SU-DHL-6 (cell line): Measurements from ENCODE around the gene PHF23.

Experiments
- H2AFZ ChIP-seq: fragments of 200-600 bp; sonication (generic); 2 replicates; pipeline ENCODE4 v1.6.1; 2014; ENCODE audit warnings: low read depth, mild to moderate bottlenecking, moderate library complexity, mixed read lengths, antibody characterized with exemption, low read length; ENCODE audit not compliant: severe bottlenecking
- H3F3A ChIP-seq: fragments of 200-600 bp; shearing (Covaris generic); 2 replicates; pipeline ENCODE4 v1.6.0; 2016; ENCODE audit warnings: antibody characterized with exemption, mild to moderate bottlenecking; ENCODE audit not compliant: insufficient read depth
- H3K27ac ChIP-seq: fragments of 200-600 bp; sonication (generic); 2 replicates; pipeline ENCODE4 v1.5.1; 2016; ENCODE audit warnings: low read depth, mild to moderate bottlenecking, low read length, moderate library complexity, mixed read lengths
- H3K27me3 ChIP-seq: fragments of 200-600 bp; sonication (generic), shearing (Covaris generic); 2 replicates; pipeline ENCODE4 v1.6.0; 2014; ENCODE audit warnings: mild to moderate bottlenecking, low read length
- H3K36me3 ChIP-seq: fragments of 200-600 bp; sonication (generic); 2 replicates; pipeline ENCODE4 v1.6.1; 2014; ENCODE audit warnings: mild to moderate bottlenecking, low read length, mixed read lengths
- H3K4me2 ChIP-seq: fragments of 300-600, 200-600 bp; shearing (Covaris generic), sonication (generic); 2 replicates; pipeline ENCODE4 v1.6.0; 2014; ENCODE audit warnings: low read length, low read depth, mild to moderate bottlenecking; ENCODE audit not compliant: poor library complexity, severe bottlenecking
- H3K4me3 ChIP-seq: fragments of 200-600 bp; sonication (generic); 2 replicates; pipeline ENCODE4 v1.5.1; 2014; ENCODE audit warnings: antibody characterized with exemption, low read length, mild to moderate bottlenecking, mixed read lengths; ENCODE audit not compliant: insufficient read depth, poor library complexity, severe bottlenecking
- H3K79me2 ChIP-seq: fragments of 200-600 bp; sonication (generic); 2 replicates; pipeline ENCODE4 v1.6.1; 2014; ENCODE audit warnings: mild to moderate bottlenecking, low read length, moderate library complexity; ENCODE audit not compliant: insufficient read depth
- H3K9ac ChIP-seq: fragments of 200-600 bp; sonication (generic); 2 replicates; pipeline ENCODE4 v1.7.0; 2014; ENCODE audit warnings: mild to moderate bottlenecking, low read length
- H3K9me2 ChIP-seq: fragments of 200-600 bp; sonication (generic); replicated peaks from 2 replicates; pipeline ENCODE4 v1.6.1; 2014; ENCODE audit warnings: low read length; ENCODE audit not compliant: insufficient read depth
- H3K9me3 ChIP-seq: fragments of 200-600 bp; sonication (generic); 2 replicates; pipeline ENCODE4 v1.6.1; 2014; ENCODE audit warnings: low read length, mixed read lengths; ENCODE audit not compliant: insufficient read depth
- H4K20me1 ChIP-seq: fragments of 200-600 bp; sonication (generic); 2 replicates; pipeline ENCODE4 v1.6.1; 2014; ENCODE audit warnings: low read depth, mild to moderate bottlenecking, antibody characterized with exemption, low read length, moderate library complexity, mixed read lengths
- EZH2phosphoT487 ChIP-seq: fragments of 200-600 bp; sonication (generic), shearing (Covaris generic); conservative IDR thresholded peaks from 2 replicates; pipeline ENCODE4 v1.6.1; 2018; ENCODE audit warnings: mild to moderate bottlenecking, antibody characterized with exemption, low read length, moderate library complexity, mixed read lengths
- TF ChIP-seq, protein P1 (sequence below): fragments of 200-600 bp; sonication (generic); IDR thresholded peaks from one replicate; pipeline ENCODE4 v1.5.1; 2017; ENCODE audit warnings: antibody characterized with exemption, mild to moderate bottlenecking, low read length, moderate library complexity; ENCODE audit not compliant: insufficient read depth, poor library complexity, severe bottlenecking

The PHF23 gene

GRCh38 chr17:7260151-7260550, 20.9 kb upstream of the PHF23 start:
- H3K9me2 ChIP-seq, result no peaks in the 10 kb centered on the region
- H3K9me3 ChIP-seq, result no peaks in the 10 kb centered on the region
- H3K9ac ChIP-seq, result no peak overlapping the region
- no peak overlapping the region for H3K4me2 ChIP-seq
- H3K4me3 ChIP-seq, result no peak overlapping the region
- no peak overlapping the region for H2AFZ ChIP-seq
- no peaks in the 10 kb centered on the region for H3K27me3 ChIP-seq
- no peaks in the 10 kb centered on the region for H4K20me1 ChIP-seq
- no peaks in the 10 kb centered on the region for H3K79me2 ChIP-seq
- 0 out of 2 replicates have a peak, but pooled peaks cover 2% of the 10 kb centered on the region for H3K36me3 ChIP-seq
- TF ChIP-seq EZH2phosphoT487, result no peak
- TF ChIP-seq, protein P1, sequence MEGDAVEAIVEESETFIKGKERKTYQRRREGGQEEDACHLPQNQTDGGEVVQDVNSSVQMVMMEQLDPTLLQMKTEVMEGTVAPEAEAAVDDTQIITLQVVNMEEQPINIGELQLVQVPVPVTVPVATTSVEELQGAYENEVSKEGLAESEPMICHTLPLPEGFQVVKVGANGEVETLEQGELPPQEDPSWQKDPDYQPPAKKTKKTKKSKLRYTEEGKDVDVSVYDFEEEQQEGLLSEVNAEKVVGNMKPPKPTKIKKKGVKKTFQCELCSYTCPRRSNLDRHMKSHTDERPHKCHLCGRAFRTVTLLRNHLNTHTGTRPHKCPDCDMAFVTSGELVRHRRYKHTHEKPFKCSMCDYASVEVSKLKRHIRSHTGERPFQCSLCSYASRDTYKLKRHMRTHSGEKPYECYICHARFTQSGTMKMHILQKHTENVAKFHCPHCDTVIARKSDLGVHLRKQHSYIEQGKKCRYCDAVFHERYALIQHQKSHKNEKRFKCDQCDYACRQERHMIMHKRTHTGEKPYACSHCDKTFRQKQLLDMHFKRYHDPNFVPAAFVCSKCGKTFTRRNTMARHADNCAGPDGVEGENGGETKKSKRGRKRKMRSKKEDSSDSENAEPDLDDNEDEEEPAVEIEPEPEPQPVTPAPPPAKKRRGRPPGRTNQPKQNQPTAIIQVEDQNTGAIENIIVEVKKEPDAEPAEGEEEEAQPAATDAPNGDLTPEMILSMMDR, result no peak
- no peaks in the 10 kb centered on the region for H3F3A ChIP-seq
- H3K27ac ChIP-seq, result no peak overlapping the region

DNA sequence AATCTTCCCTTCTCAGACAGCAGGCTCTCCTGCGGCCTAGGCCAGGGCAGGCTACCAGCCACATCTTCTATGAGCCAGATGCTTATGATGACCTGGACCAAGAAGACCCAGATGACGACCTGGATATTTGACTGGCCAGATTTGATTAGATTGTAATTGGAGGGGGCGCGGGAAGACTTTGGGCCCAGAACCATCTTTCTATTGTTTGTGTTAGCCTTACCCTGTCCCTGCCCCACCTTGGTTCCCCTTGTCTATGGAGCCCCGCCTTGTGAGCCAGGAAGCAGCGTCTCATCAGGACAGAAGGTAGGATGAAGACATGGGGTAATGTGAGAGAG, 20.3 kb upstream of the PHF23 start:
- no peaks in the 10 kb centered on the region for H3K79me2 ChIP-seq
- no peak overlapping the region for H3K27ac ChIP-seq
- no peaks in the 10 kb centered on the region for H3F3A ChIP-seq
- H3K9ac ChIP-seq, result no peak overlapping the region
- H3K27me3 ChIP-seq, result no peaks in the 10 kb centered on the region
- H3K4me3 ChIP-seq, result no peak overlapping the region
- H3K4me2 ChIP-seq, result no peak overlapping the region
- peaks cover 7% of the 10 kb centered on the region; the same call in 1 of the 2 replicates for H3K36me3 ChIP-seq
- TF ChIP-seq, protein P1, result no peak
- TF ChIP-seq EZH2phosphoT487, result no peak
- no peaks in the 10 kb centered on the region for H3K9me3 ChIP-seq
- H4K20me1 ChIP-seq, result no peaks in the 10 kb centered on the region
- no peak overlapping the region for H2AFZ ChIP-seq
- no peaks in the 10 kb centered on the region for H3K9me2 ChIP-seq

GRCh38 chr17:7258731-7259554, 19.7 kb upstream of the PHF23 start:
- Histone ChIP-seq H3K36me3 (peaks cover 8% of the 10 kb centered on the region; the same call in 1 of the 2 replicates), H3K4me2 (no peak overlapping the region), H3K27ac (no peak overlapping the region), H3K4me3 (no peak overlapping the region), H3K79me2 (0 out of 2 replicates have a peak, but pooled peaks cover 2% of the 10 kb centered on the region), H2AFZ (no peak overlapping the region), H4K20me1 (no peaks in the 10 kb centered on the region), H3K9ac (no peak overlapping the region), H3K9me2 (no peaks in the 10 kb centered on the region), H3K27me3 (no peaks in the 10 kb centered on the region), H3F3A (0 out of 2 replicates have a peak, but pooled peaks cover 3% of the 10 kb centered on the region), H3K9me3 (no peaks in the 10 kb centered on the region)
- TF ChIP-seq, protein P1, result no peak
- no peak for TF ChIP-seq EZH2phosphoT487
